ENCODE data around the gene EPAS1. TPM values are rescaled to one million over a fixed set of nuclear protein-coding genes. Genes with fewer than 3 reads are reported as not detected.

EPAS1 gene
- polyA plus RNA-seq, 1 of the 3 experiments (the other 2 are of a cell fraction) = 69.2 TPM

DNA sequence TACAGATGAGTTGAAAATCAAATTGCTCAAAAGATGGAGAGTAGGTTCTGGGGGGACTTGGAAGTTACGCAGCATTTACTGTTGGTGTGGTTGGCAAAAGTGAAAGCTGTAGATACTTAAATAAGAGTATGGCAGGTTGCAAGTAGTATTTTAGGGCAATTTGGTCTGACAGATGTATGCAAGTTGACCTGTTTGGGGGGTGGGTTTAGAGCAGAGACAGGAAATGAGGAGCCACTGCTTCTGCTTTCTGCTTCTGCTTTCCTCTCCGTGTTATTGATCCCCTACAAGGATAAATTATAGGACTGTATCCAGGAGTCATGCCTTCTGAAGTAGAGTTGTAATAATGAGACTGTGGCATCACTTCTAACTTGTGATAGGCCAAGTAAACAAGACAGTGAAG is 71.2 kb downstream of the EPAS1 start:
- DNase-seq = no peak
- Histone ChIP-seq H3K9me3 (no peaks in the 10 kb centered on the region), H3K9me2 (no peaks in the 10 kb centered on the region), H3F3A (replicated peaks; ENCODE audit: insufficient read depth) (no peaks in the 10 kb centered on the region), H3K79me2 (ENCODE audit: insufficient read depth) (peaks cover 28% of the 10 kb centered on the region), H3K9ac (no peak overlapping the region), H3K27me3 (ENCODE audit: insufficient read depth) (no peaks in the 10 kb centered on the region), H3K4me3 (ENCODE audit: low read depth in 2 of 2, low read length in 1 of 2) (no peak overlapping the region), H3K4me2 (no peak overlapping the region), H4K20me1 (ENCODE audit: insufficient read depth) (no peaks in the 10 kb centered on the region), H3K36me3 (replicated peaks in 1 of 2; ENCODE audit: control insufficient read depth in 1 of 2, insufficient read depth in 2 of 2, low read length in 1 of 2) (peaks cover 77 to 83% of the 10 kb centered on the region in 2 experiments), H3K4me1 (ENCODE audit: control insufficient read depth in 1 of 2, insufficient read depth in 2 of 2, low read depth in 1 of 2, low read length in 1 of 2) (peaks cover 10 to 78% of the 10 kb centered on the region in 2 experiments; a peak in 3 of 4 replicates), H2AFZ (ENCODE audit: low read depth) (no peak overlapping the region), H3K27ac (ENCODE audit: low read depth in 2 of 2, low read length in 1 of 2) (peak overlapping the region in 1 of 2 experiments; percentile 98; a peak in 1 of 4 replicates)
- POLR2A ChIA-PET = interaction anchor here (1.6 kb wide), 1 partner anchor 71 kb away, joined by 7 read pairs; the partner anchor contains the start of gene EPAS1
- CTCF ChIA-PET = interaction anchor here (1.7 to 4.4 kb wide), 6 partner anchors 11 to 339 kb away, joined by 4 to 65 read pairs (median 25); no protein-coding TSS in a partner anchor
- no peak for TF ChIP-seq GABPA (IDR thresholded peaks at IDR 0.05; ENCODE audit: low read depth)
- TF ChIP-seq ZBTB33 (IDR thresholded peaks at IDR 0.05; ENCODE audit: borderline replicate concordance, low read depth) = no peak
- no peak for TF ChIP-seq YY1 (IDR thresholded peaks at IDR 0.05; ENCODE audit: low read depth)
- no peak for TF ChIP-seq POLR2AphosphoS5 (IDR thresholded peaks at IDR 0.05; ENCODE audit: low read depth, low read length)
- no peak for TF ChIP-seq FOSL2 (IDR thresholded peaks at IDR 0.05; ENCODE audit: borderline replicate concordance, low read depth)
- no peak for TF ChIP-seq RFX5 (IDR thresholded peaks at IDR 0.05; ENCODE audit: low read length)
- TF ChIP-seq EZH2phosphoT487 (IDR thresholded peaks at IDR 0.05; ENCODE audit: borderline replicate concordance, low read depth) = no peak
- TF ChIP-seq, protein P1, sequence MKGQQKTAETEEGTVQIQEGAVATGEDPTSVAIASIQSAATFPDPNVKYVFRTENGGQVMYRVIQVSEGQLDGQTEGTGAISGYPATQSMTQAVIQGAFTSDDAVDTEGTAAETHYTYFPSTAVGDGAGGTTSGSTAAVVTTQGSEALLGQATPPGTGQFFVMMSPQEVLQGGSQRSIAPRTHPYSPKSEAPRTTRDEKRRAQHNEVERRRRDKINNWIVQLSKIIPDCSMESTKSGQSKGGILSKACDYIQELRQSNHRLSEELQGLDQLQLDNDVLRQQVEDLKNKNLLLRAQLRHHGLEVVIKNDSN (IDR thresholded peaks at IDR 0.05; ENCODE audit: borderline replicate concordance, low read depth) = no peak
- 94% methylated on average over 2 of the region's 2 CpGs for WGBS (ENCODE audit: low lambda C conversion rate)

DNA sequence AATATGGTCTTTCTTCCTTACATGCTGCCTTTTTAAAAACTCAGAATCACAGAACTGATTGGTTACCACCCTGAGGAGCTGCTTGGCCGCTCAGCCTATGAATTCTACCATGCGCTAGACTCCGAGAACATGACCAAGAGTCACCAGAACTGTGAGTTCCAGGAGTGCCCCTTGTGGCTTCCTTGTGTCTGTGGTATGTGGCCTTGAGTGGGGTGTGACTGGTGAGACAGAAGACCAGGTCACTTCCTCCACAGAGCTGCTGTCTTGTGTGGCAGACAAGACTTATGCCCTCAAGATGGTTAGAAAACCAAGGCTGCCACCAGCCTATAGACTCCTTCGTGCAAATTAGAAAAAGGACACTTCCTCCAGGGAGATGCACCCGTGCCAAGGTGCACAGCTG is 72.6 kb downstream of the EPAS1 start:
- no peaks in the 10 kb centered on the region for H3K27me3 ChIP-seq (ENCODE audit: insufficient read depth)
- peaks cover 21% of the 10 kb centered on the region; the same call in 1 of the 2 replicates for H3K79me2 ChIP-seq (ENCODE audit: insufficient read depth)
- peak overlapping the region in 1 of 2 experiments; percentile 98; a peak in 2 of 4 replicates for H3K27ac ChIP-seq (ENCODE audit: low read depth in 2 of 2, low read length in 1 of 2)
- CTCF ChIA-PET = interaction anchor here (0.6 to 2.8 kb wide), 5 partner anchors 23 to 321 kb away, joined by 3 to 8 read pairs (median 3); no protein-coding TSS in a partner anchor
- DNase-seq = no peak
- H3K36me3 ChIP-seq (replicated peaks in 1 of 2; ENCODE audit: control insufficient read depth in 1 of 2, insufficient read depth in 2 of 2, low read length in 1 of 2) = peaks cover 84 to 87% of the 10 kb centered on the region in 2 experiments
- WGBS (ENCODE audit: low lambda C conversion rate) = 96% methylated on average over 5 of the region's 5 CpGs
- H3K4me1 ChIP-seq (ENCODE audit: control insufficient read depth in 1 of 2, insufficient read depth in 2 of 2, low read depth in 1 of 2, low read length in 1 of 2) = peaks cover 0 to 78% of the 10 kb centered on the region in 2 experiments; a peak in 2 of 4 replicates
- POLR2A ChIA-PET = interaction anchor here (0.8 to 1.6 kb wide), 2 partner anchors 8 to 73 kb away, joined by 3 to 7 read pairs; partner anchors contain the start of gene EPAS1
- H3K4me2 ChIP-seq = no peak overlapping the region
- H4K20me1 ChIP-seq (ENCODE audit: insufficient read depth) = no peaks in the 10 kb centered on the region
- no peak overlapping the region for H3K4me3 ChIP-seq (ENCODE audit: low read depth in 2 of 2, low read length in 1 of 2)
- no peak overlapping the region for H2AFZ ChIP-seq (ENCODE audit: low read depth)
- no peak overlapping the region for H3K9ac ChIP-seq
- no peaks in the 10 kb centered on the region for H3F3A ChIP-seq (replicated peaks; ENCODE audit: insufficient read depth)
- no peaks in the 10 kb centered on the region for H3K9me3 ChIP-seq
- no peaks in the 10 kb centered on the region for H3K9me2 ChIP-seq
- TF ChIP-seq MAX (IDR thresholded peaks at IDR 0.05; ENCODE audit: low read depth) (no peak), RAD21 (IDR thresholded peaks at IDR 0.05; ENCODE audit: low read length) (no peak), TAF1 (IDR thresholded peaks at IDR 0.05; ENCODE audit: borderline replicate concordance, low read depth, low read length) (no peak), TCF12 (IDR thresholded peaks at IDR 0.05) (no peak), ZBTB33 (IDR thresholded peaks at IDR 0.05; ENCODE audit: borderline replicate concordance, low read depth) (no peak), FOXJ3 (CRISPR knock-in tag; IDR thresholded peaks at IDR 0.05) (no peak), REST (IDR thresholded peaks at IDR 0.05; ENCODE audit: low read depth, low read length) (no peak), SIN3A (IDR thresholded peaks at IDR 0.05; ENCODE audit: borderline replicate concordance, low read depth, low read length) (no peak), MEF2A (IDR thresholded peaks at IDR 0.05; ENCODE audit: borderline replicate concordance, low read depth) (no peak)
